HG03280 (cell line): Measurements from ENCODE around the gene CROT.
A peak's percentile ranks its signal among the peaks of the same experiment; 100 is the strongest.
"Not testable (repeated sequence)": the region's sequence is repeated elsewhere in the genome, so short reads cannot be mapped to it uniquely, and the experiment has no call there.

ENCODE experiments used
- ATAC-seq: cut with Tn5 transposase; IDR thresholded peaks from one replicate; pipeline ENCODE4 v1.9.1; 2021; ENCODE audit warnings: mild to moderate bottlenecking, moderate library complexity; ENCODE audit not compliant: unreplicated experiment

Gene CROT, protein sequence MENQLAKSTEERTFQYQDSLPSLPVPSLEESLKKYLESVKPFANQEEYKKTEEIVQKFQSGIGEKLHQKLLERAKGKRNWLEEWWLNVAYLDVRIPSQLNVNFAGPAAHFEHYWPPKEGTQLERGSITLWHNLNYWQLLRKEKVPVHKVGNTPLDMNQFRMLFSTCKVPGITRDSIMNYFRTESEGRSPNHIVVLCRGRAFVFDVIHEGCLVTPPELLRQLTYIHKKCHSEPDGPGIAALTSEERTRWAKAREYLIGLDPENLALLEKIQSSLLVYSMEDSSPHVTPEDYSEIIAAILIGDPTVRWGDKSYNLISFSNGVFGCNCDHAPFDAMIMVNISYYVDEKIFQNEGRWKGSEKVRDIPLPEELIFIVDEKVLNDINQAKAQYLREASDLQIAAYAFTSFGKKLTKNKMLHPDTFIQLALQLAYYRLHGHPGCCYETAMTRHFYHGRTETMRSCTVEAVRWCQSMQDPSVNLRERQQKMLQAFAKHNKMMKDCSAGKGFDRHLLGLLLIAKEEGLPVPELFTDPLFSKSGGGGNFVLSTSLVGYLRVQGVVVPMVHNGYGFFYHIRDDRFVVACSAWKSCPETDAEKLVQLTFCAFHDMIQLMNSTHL

DNA sequence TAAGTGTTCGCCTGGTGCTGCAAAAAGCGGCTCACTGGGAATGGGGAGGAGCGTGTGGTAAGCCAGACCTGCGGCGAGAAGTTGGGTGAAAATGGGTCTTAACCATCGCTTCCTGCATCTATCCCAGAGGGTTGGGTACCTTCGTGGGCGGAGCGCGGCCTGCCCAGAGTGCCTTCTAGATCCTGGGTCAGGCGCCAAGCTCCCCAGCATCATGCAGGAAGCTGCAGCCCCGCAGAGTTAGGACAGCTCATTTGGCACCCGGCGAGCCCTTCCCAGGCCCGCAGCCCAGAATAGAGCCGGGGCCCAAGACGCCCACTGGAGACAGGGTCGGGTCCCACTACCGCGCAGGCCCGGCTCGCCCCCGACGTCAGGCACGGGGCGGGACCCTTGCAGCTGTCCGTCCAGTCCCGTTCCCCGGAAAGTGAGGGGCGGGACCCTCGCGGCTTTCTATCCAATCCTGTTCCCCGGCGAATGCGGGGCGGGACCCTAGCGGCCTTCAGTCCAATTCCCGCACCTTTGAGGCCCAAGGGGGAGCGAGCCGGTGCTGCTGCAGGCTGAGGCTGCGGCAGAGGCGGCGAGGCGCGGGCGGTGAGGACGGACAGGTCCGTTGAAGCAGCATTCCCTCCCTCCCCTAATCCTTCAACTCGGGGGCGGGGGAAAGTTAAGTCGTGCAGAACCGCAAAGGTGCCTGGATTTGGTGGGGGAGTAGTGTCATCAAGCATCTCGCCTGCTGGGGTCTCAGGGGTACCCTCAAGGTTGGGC is at the start of gene CROT:
CROT (plus strand) TSS at position 499 of the 762 bp plus-strand sequence. CDS start 3,405 bp downstream, outside the sequence.
- ATAC-seq: peak; percentile 98

DNA sequence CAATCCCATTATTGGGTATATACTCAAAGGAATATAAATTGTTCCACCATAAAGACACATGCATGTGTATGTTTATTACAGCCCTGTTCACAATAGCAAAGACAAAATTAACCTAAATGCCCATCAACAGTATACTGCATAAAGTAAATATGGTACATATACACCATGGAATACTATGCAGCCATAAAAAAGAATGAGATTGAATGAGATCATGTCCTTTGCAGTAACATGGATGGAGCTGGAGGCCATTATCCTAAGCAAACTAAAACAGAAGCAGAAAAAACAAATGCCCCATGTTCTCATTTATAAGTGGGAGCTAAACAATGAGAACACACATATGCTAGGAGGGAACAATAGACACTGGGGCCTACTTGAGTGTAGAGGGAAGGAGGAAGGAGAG is 44.7 kb upstream of the CROT start:
- ATAC-seq: no peak

DNA sequence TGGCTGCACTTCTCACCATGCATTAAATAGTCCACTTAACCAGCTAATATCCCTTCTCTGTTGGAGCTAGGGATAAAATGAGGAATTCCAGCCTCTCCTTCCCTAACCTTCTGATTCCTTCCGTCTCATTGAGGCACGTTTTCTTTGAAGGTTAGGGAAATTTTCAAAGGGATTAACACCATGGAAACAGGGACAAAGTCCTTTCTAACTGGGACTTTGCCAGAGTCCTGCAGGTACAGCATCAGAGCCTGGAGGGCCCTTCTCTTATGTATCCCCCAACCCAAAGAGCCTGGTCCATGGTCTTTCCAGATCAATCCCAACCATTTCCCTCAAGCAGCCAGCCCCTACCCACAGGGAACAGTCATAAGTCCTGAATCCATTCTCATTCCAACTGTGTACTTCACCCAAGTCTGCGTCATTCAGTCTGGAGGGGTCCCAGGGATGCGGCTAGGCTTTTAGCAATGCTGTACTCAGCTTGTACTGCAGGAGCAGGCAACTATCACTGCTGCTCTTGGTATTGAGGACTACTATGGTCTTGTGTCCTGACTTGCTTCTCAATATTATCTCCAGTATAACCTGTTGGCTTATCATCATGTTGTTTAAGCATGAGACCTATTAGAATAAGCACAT is 34.6 kb upstream of the CROT start:
- no peak for ATAC-seq

DNA sequence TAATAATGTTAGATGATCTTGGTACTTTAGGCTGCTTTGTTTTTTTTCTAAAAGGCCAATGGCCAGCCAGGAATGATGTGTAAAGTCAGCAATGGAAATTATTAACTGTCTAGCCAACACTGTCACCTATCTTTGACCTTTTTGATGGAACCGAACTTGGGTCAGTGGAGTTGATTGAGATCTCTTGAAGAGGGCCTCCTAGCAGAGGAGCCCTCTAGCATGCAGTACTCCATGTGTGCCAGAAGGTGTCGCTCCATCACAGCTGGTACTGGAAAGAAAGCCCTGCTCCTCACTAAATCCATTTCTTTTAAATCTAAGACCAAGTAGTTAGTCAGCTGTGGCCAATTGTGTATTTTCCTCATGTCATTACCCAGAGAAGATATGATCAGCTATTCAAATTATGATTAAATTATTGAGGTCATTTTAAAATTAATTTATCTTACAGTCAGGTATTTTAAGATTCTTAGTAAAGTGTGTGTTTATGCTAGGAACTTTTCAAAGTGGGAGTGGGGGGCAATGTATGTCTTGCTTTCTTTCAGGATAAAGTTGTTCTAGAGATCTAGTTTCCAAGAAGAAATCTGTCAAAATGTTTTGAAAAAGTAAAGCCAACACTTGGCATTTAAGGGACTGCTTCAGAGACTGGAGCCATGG is 33.1 kb upstream of the CROT start:
- peak; percentile 62 for ATAC-seq

DNA sequence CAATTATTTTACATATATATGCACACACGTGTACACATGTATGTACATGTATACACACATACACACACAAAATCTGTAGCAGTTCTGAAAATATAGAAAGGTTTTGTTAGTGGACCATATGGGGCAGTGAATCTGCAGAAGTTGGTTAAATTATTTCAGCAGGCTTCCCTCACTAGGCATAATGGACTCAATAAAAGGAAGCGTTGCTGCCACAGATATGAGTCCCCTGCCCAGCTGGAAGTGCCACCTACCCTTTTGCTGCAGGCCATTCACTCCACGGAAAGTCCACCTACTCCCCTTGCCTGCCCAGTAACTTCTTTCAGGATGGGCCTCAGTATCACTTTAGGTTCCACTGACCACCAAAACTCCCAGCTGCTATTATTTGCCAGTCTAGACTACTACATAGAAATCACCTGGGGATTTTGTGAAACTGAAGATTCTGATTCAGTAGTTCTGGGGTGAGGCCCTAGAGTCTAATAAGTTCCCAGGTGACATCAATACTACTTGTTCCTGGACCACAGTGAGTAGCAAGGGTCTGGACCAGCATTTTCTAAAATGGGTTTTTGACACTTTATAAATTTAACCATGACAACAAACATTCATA is 29.3 kb upstream of the CROT start:
- peak; percentile 71 for ATAC-seq

DNA sequence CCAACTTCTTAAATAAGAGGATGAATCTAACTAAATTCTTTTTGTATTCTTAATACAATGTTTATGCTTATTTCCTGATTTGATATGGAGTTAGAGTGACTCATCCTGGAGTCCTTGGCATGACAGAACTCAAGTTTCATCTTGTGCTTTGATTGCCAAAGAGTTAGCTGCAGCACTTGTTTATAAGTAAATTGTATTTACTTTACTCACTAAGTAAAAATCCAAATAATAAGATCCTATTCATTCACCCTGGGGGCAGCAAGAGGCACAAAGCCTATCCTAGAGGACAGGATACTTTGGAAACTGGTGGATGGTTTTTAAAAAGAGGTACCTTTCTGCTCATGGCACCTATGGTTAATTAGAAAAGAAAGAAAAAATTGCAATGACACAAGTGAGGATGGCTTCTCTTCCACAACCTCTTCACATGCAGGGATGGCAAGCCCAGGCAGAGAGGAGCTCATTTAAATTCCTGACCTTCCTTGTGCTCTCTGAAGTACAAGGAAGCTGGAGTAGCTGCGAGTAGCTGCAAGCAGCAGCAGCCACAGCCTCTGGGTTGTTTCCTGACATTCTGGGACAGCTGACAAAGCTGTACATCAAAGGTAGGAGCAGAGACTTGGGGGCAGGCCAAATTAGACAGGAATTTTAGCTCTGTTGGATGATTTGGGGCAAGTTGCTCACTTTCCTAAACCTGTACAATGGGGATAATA is 28.5 kb upstream of the CROT start:
- no peak for ATAC-seq

DNA sequence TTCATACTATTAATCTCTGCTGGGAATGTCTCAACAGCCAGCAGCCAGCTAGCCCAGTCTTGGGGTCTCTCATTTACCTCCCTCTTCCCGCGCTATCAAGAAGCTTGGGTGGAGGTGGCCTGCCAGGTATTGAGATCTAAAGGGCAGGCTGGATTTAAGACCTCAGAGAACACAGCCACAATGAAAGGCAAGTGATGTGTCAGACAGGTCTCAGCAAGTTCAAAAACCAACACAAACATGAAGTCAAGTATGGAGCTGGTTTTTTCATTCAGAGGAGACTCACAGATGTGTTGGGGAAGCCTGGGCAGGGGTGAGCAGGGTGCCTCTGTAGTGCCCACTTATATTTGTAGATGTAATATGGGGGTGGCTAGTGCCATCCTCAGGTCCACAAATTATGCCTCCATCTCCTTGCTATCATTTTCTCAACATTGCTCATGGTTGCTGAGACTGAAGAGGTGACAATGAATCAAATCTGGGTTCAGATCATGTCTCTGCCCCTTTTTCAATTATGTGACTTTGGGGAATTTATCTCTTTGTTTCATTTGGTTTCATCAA is 27.7 kb upstream of the CROT start:
- no peak for ATAC-seq

DNA sequence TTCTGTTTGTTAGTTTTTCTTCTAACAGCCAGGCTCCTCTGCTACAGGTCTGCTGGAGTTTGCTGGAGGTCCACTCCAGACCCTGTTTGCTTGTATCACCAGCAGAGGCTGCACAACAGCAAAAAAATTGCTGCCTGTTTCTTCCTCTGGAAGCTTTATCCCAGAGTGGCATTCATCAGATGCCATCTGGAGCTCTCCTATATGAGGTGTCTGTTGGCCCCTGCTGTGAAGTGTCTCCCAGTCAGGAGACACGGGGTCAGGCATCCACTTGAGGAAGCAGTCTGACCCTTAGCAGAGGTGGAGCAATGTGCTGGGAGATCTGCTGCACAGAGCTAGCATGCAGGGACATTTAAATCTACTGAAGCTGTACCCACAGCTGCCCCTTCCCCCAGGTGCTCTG is 26.7 kb upstream of the CROT start:
- ATAC-seq: no peak

DNA sequence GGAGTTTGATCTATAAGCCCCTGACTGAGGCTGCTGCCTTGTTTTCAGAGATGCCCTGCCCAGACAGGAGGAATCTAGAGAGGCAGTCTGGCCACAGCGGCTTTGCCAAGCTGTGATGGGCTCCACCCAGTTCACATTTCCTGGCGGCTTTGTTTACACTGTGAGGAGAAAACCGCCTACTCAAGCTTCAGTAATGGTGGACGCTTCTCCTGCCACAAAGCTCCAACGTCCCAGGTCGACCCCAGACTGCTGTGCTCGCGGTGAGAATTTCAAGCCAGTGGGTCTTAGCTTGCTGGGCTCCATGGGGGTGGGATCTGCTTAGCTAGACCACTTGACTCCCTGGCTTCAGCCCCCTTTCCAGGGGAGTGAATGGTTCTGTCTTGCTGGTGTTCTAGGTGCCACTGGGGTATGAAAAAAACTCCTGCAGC is 26.3 kb upstream of the CROT start:
- not testable (repeated sequence) for ATAC-seq

DNA sequence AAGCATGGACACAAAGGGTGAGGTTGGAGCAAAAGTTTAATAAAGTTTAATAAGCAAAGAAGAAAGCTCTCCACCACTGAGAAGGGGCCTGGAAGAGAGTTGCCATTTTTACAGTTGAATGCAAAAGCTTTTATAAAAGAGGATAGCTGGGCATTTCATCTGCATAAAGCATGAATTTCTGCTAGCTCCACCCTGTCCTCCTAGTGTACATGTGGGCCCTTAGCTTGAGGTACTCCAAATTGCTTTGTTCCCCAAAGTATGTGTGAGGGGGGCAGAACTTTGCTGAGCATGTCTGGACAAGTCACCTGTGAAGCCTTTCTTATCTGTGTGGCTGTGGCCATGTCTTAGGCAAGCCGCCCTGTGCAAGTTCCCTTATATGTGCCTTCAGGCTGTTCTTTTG is 22.6 kb upstream of the CROT start:
- no peak for ATAC-seq

DNA sequence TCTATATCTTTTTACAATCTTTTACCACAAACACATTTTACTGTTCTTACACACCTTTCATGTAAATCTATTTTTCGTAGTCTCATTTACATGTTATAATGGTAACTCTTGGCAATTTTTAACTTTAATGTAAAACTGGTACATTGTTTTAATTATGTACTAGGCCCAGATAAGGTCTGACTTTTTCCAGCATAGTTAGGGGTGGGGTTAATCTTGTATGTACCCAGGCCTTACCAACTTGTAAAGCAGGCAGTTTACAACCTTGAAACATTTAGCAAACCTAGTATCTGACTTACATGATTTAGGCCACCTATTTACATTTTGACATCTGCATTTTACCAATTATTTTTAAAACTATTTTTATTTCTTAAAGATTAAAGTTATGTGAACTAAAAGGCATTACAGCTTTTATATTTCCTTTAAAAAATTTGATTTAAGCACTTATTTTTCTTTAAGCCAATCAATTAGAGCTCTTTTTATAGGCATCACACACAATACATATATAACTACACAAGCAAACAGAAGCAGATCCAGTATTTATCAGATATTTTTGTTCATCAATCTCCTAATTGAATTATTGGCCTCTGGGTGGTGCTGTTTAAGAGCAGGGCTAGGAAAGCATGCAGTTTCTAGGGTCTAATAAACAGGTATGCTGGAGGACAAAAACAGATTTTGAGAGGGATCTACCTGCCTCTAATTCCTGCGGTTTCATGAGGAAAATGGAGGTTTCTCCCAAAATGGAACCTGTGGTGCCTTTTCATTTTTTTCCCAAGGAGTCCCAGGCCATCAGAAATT is 19.7 kb upstream of the CROT start:
- ATAC-seq: no peak

DNA sequence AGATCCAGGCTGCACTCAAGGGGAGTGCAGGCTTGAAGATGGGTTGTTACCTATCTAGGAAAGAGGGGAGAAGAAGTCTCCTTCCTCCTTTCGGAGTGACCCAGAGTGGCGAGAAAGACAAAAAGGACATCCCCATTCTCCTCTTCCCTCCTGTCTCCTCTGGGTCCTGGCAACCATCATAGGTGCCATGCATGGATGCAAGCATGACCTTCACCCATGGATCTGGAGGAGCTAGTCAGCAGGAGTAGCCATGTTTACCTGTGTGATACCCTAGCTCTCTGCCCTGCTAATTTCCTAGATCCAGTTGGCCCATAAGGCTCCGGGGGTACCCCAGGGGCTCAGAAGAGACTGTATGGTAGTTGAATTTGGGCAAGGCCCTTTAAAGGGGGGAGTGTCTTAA is 17.2 kb upstream of the CROT start:
- no peak for ATAC-seq

DNA sequence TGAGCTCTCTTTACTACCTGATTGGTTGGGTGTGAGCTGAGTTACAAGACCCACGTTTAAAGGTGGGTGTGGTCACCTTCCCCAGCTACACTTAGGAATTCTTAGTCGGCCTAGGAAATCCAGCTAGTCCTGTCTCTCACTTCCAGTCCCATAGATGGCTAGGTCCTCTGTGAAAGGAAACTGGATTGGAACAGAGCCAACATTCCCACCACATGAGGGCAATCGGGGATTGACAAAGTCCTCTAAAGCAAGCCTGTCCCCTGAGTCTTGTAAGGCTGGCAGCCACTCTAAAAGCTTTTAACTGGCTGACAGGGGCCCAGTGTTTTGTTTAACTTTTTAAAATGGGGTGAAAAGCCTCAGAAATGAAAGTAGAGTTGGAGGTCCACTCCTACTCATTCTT is 15.1 kb upstream of the CROT start:
- ATAC-seq: no peak

DNA sequence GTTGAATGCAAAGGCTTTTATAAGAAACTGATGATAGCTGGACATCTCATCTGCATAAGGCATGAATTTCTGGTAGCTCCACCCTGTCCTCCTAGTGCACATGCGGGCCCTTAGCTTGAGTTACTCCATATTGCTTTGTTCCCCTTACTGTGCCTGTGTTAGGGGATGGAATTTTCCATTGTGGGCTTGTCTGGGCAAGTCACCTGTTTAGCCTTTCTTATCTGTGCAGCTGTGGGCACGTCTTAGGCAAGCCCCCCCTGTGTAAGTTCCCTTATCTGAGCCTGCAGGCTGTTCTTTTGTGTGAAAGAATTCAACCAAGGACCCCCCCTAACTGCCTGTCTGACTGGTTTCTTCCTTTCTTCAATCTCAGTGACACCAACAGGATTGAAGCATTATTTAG is 14.5 kb upstream of the CROT start:
- ATAC-seq: no peak

DNA sequence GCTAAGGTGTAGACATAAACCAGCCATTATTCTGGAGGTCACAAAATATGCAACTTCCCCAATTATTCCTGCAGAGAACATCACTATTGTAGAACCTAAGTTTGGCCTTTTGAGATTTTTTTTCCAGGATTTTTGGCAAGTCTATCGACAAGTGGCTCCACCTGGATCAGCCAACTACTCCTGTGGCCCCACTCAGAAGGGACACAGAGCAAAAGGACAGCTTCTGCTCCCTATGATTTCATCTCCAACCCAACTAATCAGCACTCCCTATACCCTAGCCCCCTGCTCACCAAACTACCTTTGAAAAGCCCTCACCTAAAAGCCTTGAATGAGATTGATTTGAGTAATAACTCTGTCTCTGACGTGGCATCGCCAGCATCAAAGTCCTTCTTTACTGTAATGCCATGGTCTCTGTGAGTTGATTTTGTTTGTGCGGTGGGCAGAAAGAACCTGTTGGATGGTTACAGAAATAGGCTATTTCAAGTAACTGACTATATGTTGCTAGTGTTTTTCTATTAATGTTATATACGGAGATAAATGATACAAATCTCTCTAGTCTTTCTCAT is 13.7 kb upstream of the CROT start:
- ATAC-seq: no peak

DNA sequence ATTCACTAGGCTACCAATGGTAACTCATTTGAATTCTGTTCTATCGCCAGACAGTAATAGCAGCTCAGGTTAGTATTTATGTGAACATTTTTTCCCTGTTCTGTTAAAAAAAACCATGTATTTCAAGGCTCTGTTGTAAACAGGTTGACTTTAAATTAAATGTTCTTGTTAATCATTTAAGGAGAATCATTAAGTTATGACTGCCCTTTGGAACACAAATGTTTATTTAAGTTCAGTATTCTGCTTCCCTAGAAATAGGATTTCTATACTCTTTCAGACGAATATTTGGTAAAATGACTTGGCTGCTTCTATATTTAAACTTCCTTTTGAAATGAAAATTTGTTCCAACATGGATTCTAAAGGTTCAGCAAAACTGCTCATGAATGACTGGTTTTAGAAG is 13.1 kb upstream of the CROT start:
- no peak for ATAC-seq

DNA sequence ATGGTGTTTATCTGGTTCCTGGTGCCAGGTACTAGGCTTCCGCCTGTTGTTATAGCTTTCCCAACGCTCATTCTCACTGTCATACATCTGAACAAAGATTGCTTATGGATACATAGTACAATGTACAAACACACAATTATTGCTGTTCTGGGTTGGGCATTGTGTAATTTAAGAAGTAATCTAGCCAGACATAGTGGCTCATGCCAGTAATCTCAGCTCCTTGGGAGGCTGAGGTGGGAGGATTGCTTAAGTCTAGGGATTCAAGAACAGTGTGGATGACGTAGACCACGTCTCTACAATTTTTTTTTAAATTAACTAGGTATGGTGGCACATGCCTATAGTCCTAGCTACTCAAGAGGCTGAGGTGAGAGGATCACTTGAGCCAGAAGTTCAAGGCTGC is 9.3 kb upstream of the CROT start:
- no peak for ATAC-seq

DNA sequence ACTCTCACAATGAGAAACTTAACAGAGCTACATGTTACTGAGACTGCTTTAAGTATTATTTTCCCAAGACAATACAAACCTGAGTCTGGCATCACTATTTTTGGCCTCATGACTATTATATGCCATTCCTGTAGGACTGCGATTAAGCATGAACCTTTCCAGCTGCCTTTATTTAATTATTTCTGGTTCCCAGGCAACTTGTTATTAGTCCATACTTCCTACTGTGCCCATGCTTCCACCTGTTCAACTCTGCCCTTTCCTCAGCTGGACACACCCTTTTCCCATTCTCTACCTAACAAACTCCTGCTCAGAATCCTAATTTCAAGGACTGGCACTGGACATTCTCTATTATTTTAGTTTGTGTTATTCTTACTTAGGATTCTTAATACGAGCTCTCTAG is 8.1 kb upstream of the CROT start:
- ATAC-seq: no peak
